K562 (cell line): ENCODE data around the gene EMC9. TPM values are rescaled to one million over a fixed set of nuclear protein-coding genes. Genes with fewer than 3 reads are reported as not detected.
A peak's percentile ranks its signal among the peaks of the same experiment; 100 is the strongest.

Experiments used
- ATAC-seq: fragments of 200-7000 bp; cut with Tn5 transposase; 3 replicates; pipeline ENCODE4 v1.9.1; 2020; ENCODE audit warnings: moderate library complexity
- BruUV-seq: library from RNA; stranded (reverse); fragments of 400-500 nt; replicated peaks from 2 replicates; lab custom pipeline; 2021; lab: Mats Ljungman, UMichigan
- CTCF ChIA-PET: fragments of 300-600 bp; formaldehyde crosslinking; extraction: SDS; loops from one replicate; lab custom pipeline; 2021; ENCODE audit warnings: low intra/inter-chr PET ratio; lab: Yijun Ruan, JAX
- POLR2A ChIA-PET: fragments of 300-600, 350-650 bp; sonication (Branson Sonifier 250); formaldehyde crosslinking; extraction: SDS; loops from one replicate; lab custom pipeline; 2021; ENCODE audit warnings: antibody characterized with exemption, inconsistent platforms; lab: Yijun Ruan, JAX
- DNase-seq, 4 experiments: peaks; one replicate each; pipeline versions ENCODE4 v3.0.0 to v3.0.0-alpha.2; 2011 to 2018; ENCODE audit warnings: low spot score in 3 of 4, mixed read lengths in 3 of 4; ENCODE audit errors: extremely low read depth in 1 of 4
- FAIRE-seq: peaks from 2 replicates; lab custom pipeline; 2011; peaks lifted over from hg19 to GRCh38; lab: Jason Lieb, UNC
- H2AFZ ChIP-seq: 2 replicates; pipeline ENCODE4 v1.6.0; 2011; ENCODE audit warnings: low read depth, low read length, control low read depth, inconsistent platforms
- H3K27ac ChIP-seq: fragments of 200-600 bp; 3 replicates; pipeline ENCODE4 v1.8.0; 2011; ENCODE audit warnings: low read depth, mild to moderate bottlenecking, control low read depth, inconsistent platforms, low read length, moderate library complexity, mixed read lengths; ENCODE audit errors: extremely low read depth
- H3K27me3 ChIP-seq, 2 experiments: fragments of 300-600 bp in 1 of 2; 2 replicates in 1 of 2; 3 replicates in 1 of 2; pipeline versions ENCODE4 v1.6.0 to v1.8.0; 2011; ENCODE audit warnings: inconsistent platforms in 2 of 2, low read length in 2 of 2, mild to moderate bottlenecking in 1 of 2, mixed read lengths in 1 of 2, moderate library complexity in 1 of 2; ENCODE audit not compliant: control insufficient read depth in 2 of 2, insufficient read depth in 2 of 2
- H3K36me3 ChIP-seq: fragments of 300-600 bp; 3 replicates; pipeline ENCODE4 v1.8.0; 2011; ENCODE audit warnings: mild to moderate bottlenecking, low read length, inconsistent platforms; ENCODE audit not compliant: control insufficient read depth, insufficient read depth
- H3K4me1 ChIP-seq, 2 experiments: fragments of 200-600 bp in 1 of 2; replicated peaks in 1 of 2; 2 replicates in 1 of 2; 3 replicates in 1 of 2; pipeline versions ENCODE4 v1.5.1 to v1.8.0; 2011; ENCODE audit warnings: inconsistent platforms in 2 of 2, low read length in 2 of 2, mild to moderate bottlenecking in 1 of 2, mixed read lengths in 1 of 2, moderate library complexity in 1 of 2; ENCODE audit not compliant: control insufficient read depth in 2 of 2, insufficient read depth in 2 of 2
- H3K4me2 ChIP-seq: 2 replicates; pipeline ENCODE4 v1.6.1; 2011; ENCODE audit warnings: low read length, control low read depth, inconsistent platforms, mixed read lengths; ENCODE audit not compliant: insufficient read depth
- H3K4me3 ChIP-seq: fragments of 200-600 bp; sonication (generic), shearing (Covaris generic); 2 replicates; pipeline ENCODE4 v1.5.1; 2016; ENCODE audit warnings: control low read depth, inconsistent platforms
- H3K79me2 ChIP-seq: fragments of 200-600 bp; 3 replicates; pipeline ENCODE4 v1.8.0; 2011; ENCODE audit warnings: low read length, inconsistent platforms; ENCODE audit not compliant: control insufficient read depth, insufficient read depth
- H3K9ac ChIP-seq, 2 experiments: 2 replicates each; pipeline versions ENCODE4 v1.6.0 to v1.6.1; 2011; ENCODE audit warnings: low read depth in 2 of 2, low read length in 2 of 2, control low read depth in 1 of 2, inconsistent platforms in 1 of 2, mild to moderate bottlenecking in 1 of 2, mixed read lengths in 1 of 2; ENCODE audit not compliant: insufficient read depth in 1 of 2
- H3K9me1 ChIP-seq: one replicate; pipeline ENCODE4 v1.6.0; 2011; ENCODE audit warnings: inconsistent platforms, mild to moderate bottlenecking, low read length, moderate library complexity; ENCODE audit not compliant: control insufficient read depth, insufficient read depth
- H3K9me3 ChIP-seq: replicated peaks from 2 replicates; pipeline ENCODE4 v1.5.1; 2011; ENCODE audit warnings: low read depth, low read length, inconsistent platforms; ENCODE audit not compliant: control insufficient read depth, insufficient read depth
- H4K20me1 ChIP-seq: replicated peaks from 2 replicates; pipeline ENCODE4 v1.6.1; 2011; ENCODE audit warnings: low read length, inconsistent platforms, mixed read lengths; ENCODE audit not compliant: control insufficient read depth, insufficient read depth
- BACH1 ChIP-seq: fragments of 200-800 bp; sonication (Bioruptor generic); IDR thresholded peaks from 2 replicates; pipeline ENCODE4 v1.6.1; 2016; ENCODE audit warnings: missing genetic modification characterization, missing compliant biosample characterization
- BRF1 ChIP-seq: IDR thresholded peaks from 3 replicates; pipeline ENCODE4 v1.6.1; 2011; ENCODE audit warnings: borderline replicate concordance, mild to moderate bottlenecking; ENCODE audit not compliant: insufficient read length; ENCODE audit errors: extremely low read depth
- CREB3L1 ChIP-seq: fragments of 450-650 bp; IDR thresholded peaks from 2 replicates; pipeline ENCODE4 v1.6.1; 2014; ENCODE audit warnings: low read depth, mild to moderate bottlenecking, moderate library complexity, borderline replicate concordance
- CUX1 ChIP-seq: fragments of 200-800 bp; sonication (Bioruptor generic); IDR thresholded peaks from 2 replicates; pipeline ENCODE4 v1.6.1; 2016; ENCODE audit warnings: missing genetic modification characterization, missing compliant biosample characterization
- FOXK1 ChIP-seq: sonication (generic); formaldehyde crosslinking; IDR thresholded peaks from 2 replicates; pipeline ENCODE4 v1.8.0; 2022; ENCODE audit warnings: missing genetic modification reagents, mild to moderate bottlenecking, borderline replicate concordance
- ILK ChIP-seq: fragments of 450-650 bp; IDR thresholded peaks from 2 replicates; pipeline ENCODE4 v1.6.1; 2016; ENCODE audit warnings: missing genetic modification characterization, low read depth, mild to moderate bottlenecking, missing compliant biosample characterization, moderate library complexity, borderline replicate concordance
- SIN3A ChIP-seq, 2 experiments: fragments of 150-350 bp in 1 of 2; IDR thresholded peaks; 2 replicates each; pipeline ENCODE4 v1.6.1; 2011 to 2016; ENCODE audit warnings: borderline replicate concordance in 2 of 2, low read depth in 2 of 2, low read length in 2 of 2, mild to moderate bottlenecking in 2 of 2, moderate library complexity in 2 of 2; ENCODE audit not compliant: control insufficient read depth in 1 of 2
- SNRNP70 ChIP-seq: fragments of 200-400 bp; formaldehyde crosslinking; optimal IDR thresholded peaks from 2 replicates; pipeline ENCODE3; 2017; ENCODE audit warnings: low read depth, low read length
- ZNF395 ChIP-seq: fragments of 200-800 bp; sonication (Bioruptor generic); IDR thresholded peaks from 2 replicates; pipeline ENCODE4 v1.6.1; 2017; ENCODE audit warnings: missing genetic modification characterization, missing compliant biosample characterization
- WGBS: fragments of 100-300 bp; shearing (Covaris generic); methylation state at CpG from one replicate; pipeline ENCODE4 v1.1.6; 2016; ENCODE audit warnings: low coverage, mixed read lengths; ENCODE audit not compliant: insufficient coverage; ENCODE audit errors: missing lambda C conversion rate; 5-methylcytosine and 5-hydroxymethylcytosine counted together
- in situ Hi-C: fragments of 300-500 bp; cut with MboI; formaldehyde crosslinking; loops from 4 replicates; pipeline ENCODE4 v1.15.0; 2018; ENCODE audit warnings: inconsistent platforms, mixed read lengths
- intact Hi-C: fragments of 100-400 bp; cut with micrococcal nuclease; formaldehyde crosslinking; loops from 2 replicates; pipeline ENCODE4 v1.14.2; 2022
- polyA plus RNA-seq, 8 experiments: library from polyadenylated mRNA; depleted of rRNA in 4 of 8; stranded (reverse) in 5 of 8; unstranded in 3 of 8; fragments of >200 nt; fragmentation: Nextera tagmentation in 2 of 8; fragmentation: Illumina TruSeq in 1 of 8; extraction: Ambion mirVana in 2 of 8; extraction: Trizol in 1 of 8; gene quantifications; 2 replicates each; pipeline versions ENCODE4 v1.2.1 to v1.2.3, GENCODE V29; 2011 to 2014; ENCODE audit warnings: inconsistent platforms in 1 of 8, missing spikeins in 1 of 8
- total RNA-seq, 7 experiments: library from RNA; depleted of rRNA in 6 of 7; stranded (reverse); fragments of >200 nt in 6 of 7; fragmentation: Illumina TruSeq in 2 of 7; extraction: Trizol in 2 of 7; gene quantifications; 2 replicates each; pipeline versions ENCODE4 v1.2.1 to v1.2.3, GENCODE V29; 2011 to 2021; ENCODE audit warnings: low replicate concordance in 1 of 7

Gene EMC9
- total and polyA plus RNA-seq, 9 of the 15 experiments (the other 6 are each of a cell fraction or from before 2014, with no cell fraction given) = 3.1 to 13.2 (median 7.8) TPM

- no peak for TF ChIP-seq CUX1 (CRISPR knock-in tag)
Measured at GRCh38 chr14:24185741-24186140, 44.4 kb upstream of the EMC9 start (continued).

GRCh38 chr14:24185026-24185425 lies 43.6 kb upstream of the EMC9 start:
- H3K36me3 ChIP-seq = peaks cover 78% of the 10 kb centered on the region; the same call in 2 of the 3 replicates
- BruUV-seq = no TSS peak
- TF ChIP-seq ILK (tag) (no peak), BACH1 (no peak), SNRNP70 (no peak), BRF1 (no peak), CREB3L1 (no peak), FOXK1 (CRISPR knock-in tag) (no peak), SIN3A (IDR thresholded peaks at IDR 0.05; ENCODE audit: borderline replicate concordance in 2 of 2, control insufficient read depth in 1 of 2, low read depth in 2 of 2, low read length in 2 of 2) (no peak), ZNF395 (CRISPR knock-in tag) (no peak)

More at GRCh38 chr14:24185026-24185425, 43.6 kb upstream of the EMC9 start:
- ChIA-PET CTCF (no interaction called here), POLR2A (interaction anchor here (0.9 to 1.5 kb wide), 2 partner anchors 10 to 11 kb away, joined by 3 to 5 read pairs; partner anchors contain the start of gene TM9SF1)
- ATAC-seq (no peak), DNase-seq (no peak), FAIRE-seq (no peak)
- Histone ChIP-seq H3K4me2 (no peak overlapping the region), H3K4me1 (peaks cover 0 to 21% of the 10 kb centered on the region in 2 experiments; a peak in 3 of 5 replicates), H3K27me3 (no peaks in the 10 kb centered on the region), H3K9me3 (no peaks in the 10 kb centered on the region), H3K4me3 (no peak overlapping the region), H4K20me1 (peaks cover 9% of the 10 kb centered on the region; the same call in 1 of the 2 replicates), H3K9me1 (peaks cover 3% of the 10 kb centered on the region), H3K27ac (no peak overlapping the region), H3K9ac (peak overlapping the region in 1 of 2 experiments; percentile 52; a peak in 2 of 4 replicates), H2AFZ (no peak overlapping the region), H3K79me2 (peaks cover 18% of the 10 kb centered on the region)
- 100% methylated on average over 5 of the region's 7 CpGs for WGBS
- in situ Hi-C loops (no loop called here), intact Hi-C loops (no loop called here)
